Loucy (cell line): ENCODE data around the gene MYL12B.

Experiments
- CTCF ChIP-seq: fragments of 200-600 bp; sonication (generic); conservative IDR thresholded peaks from 2 replicates; pipeline ENCODE4 v1.5.1; 2014; ENCODE audit warnings: mild to moderate bottlenecking, antibody characterized with exemption, low read length
- EZH2phosphoT487 ChIP-seq: fragments of 200-600 bp; IDR thresholded peaks from 2 replicates; pipeline ENCODE4 v1.6.1; 2018; ENCODE audit warnings: antibody characterized with exemption, mild to moderate bottlenecking, moderate library complexity, borderline replicate concordance

GRCh38 chr18:3257627-3258120, 4.3 kb upstream of the MYL12B start:
- no peak for TF ChIP-seq CTCF
- no peak for TF ChIP-seq EZH2phosphoT487
